Upper lobe of left lung (tissue), 4 donors: ENCODE results near the gene SRCIN1.

Experiments used
- POLR2A ChIP-seq, 4 donors: fragments of 450-650 bp; IDR thresholded peaks; one replicate each; pipeline ENCODE4 v1.5.1; 2016 to 2017; ENCODE audit warnings: antibody characterized with exemption in 4 of 4, mild to moderate bottlenecking in 2 of 4
- POLR2AphosphoS5 ChIP-seq, 2 donors: sonication (generic); formaldehyde crosslinking; IDR thresholded peaks; one replicate each; pipeline ENCODE4 v1.5.1; 2017; ENCODE audit warnings: antibody characterized with exemption in 2 of 2
- TF ChIP-seq, protein P1 (sequence below), 6 experiments: fragments of 450-650 bp in 4 of 6; fragments of 200-600 bp in 2 of 6; sonication (generic) in 2 of 6; IDR thresholded peaks; one replicate each; pipeline ENCODE4 v1.5.1; 2016 to 2019; ENCODE audit warnings: antibody characterized with exemption in 6 of 6

- TF ChIP-seq POLR2A (IDR thresholded peaks at IDR 0.05) = no peak
- TF ChIP-seq, protein P1, sequence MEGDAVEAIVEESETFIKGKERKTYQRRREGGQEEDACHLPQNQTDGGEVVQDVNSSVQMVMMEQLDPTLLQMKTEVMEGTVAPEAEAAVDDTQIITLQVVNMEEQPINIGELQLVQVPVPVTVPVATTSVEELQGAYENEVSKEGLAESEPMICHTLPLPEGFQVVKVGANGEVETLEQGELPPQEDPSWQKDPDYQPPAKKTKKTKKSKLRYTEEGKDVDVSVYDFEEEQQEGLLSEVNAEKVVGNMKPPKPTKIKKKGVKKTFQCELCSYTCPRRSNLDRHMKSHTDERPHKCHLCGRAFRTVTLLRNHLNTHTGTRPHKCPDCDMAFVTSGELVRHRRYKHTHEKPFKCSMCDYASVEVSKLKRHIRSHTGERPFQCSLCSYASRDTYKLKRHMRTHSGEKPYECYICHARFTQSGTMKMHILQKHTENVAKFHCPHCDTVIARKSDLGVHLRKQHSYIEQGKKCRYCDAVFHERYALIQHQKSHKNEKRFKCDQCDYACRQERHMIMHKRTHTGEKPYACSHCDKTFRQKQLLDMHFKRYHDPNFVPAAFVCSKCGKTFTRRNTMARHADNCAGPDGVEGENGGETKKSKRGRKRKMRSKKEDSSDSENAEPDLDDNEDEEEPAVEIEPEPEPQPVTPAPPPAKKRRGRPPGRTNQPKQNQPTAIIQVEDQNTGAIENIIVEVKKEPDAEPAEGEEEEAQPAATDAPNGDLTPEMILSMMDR (IDR thresholded peaks at IDR 0.05) = no peak
- TF ChIP-seq POLR2AphosphoS5 (IDR thresholded peaks at IDR 0.05) = no peak
Measured at GRCh38 chr17:38595892-38596291, 9.9 kb downstream of the SRCIN1 start.
